ENCODE measurements around the gene GRK1. TPM values are rescaled to one million over a fixed set of nuclear protein-coding genes. Genes with fewer than 3 reads are reported as not detected.

The GRK1 gene
- total and polyA plus RNA-seq, 2 of the 13 experiments (the other 11 are each of a cell fraction or from before 2014, with no cell fraction given) = 0.07 to 0.12 TPM

- FAIRE-seq (no peak), DNase-seq (ENCODE audit: low spot score) (no peak), ATAC-seq (no peak)
- Histone ChIP-seq H4K20me1 (ENCODE audit: insufficient read depth, low read length) (no peaks in the 10 kb centered on the region), H3K9me3 (ENCODE audit: low read length) (no peaks in the 10 kb centered on the region), H3K4me1 (ENCODE audit: insufficient read depth, low read length) (no peaks in the 10 kb centered on the region), H2AFZ (ENCODE audit: low read length) (no peak overlapping the region), H3K9ac (ENCODE audit: insufficient read depth, low read depth, low read length) (no peak overlapping the region), H3K27me3 (ENCODE audit: control insufficient read depth in 1 of 2, insufficient read depth in 2 of 2, low read length in 2 of 2) (peaks cover 3 to 33% of the 10 kb centered on the region in 2 experiments), H3K27ac (ENCODE audit: extremely low read length, insufficient read depth, low read length) (no peak overlapping the region), H3K4me3 (replicated peaks in 1 of 3; ENCODE audit: insufficient read depth in 1 of 3, low read depth in 2 of 3, low read length in 3 of 3) (no peak overlapping the region), H3K36me3 (replicated peaks in 1 of 2; ENCODE audit: control insufficient read depth in 1 of 2, insufficient read depth in 2 of 2, low read length in 2 of 2) (no peaks in the 10 kb centered on the region), H3K79me2 (ENCODE audit: insufficient read depth, low read length) (no peaks in the 10 kb centered on the region), H3K4me2 (ENCODE audit: low read depth, low read length) (no peak overlapping the region)
- in situ Hi-C loops (cut with HindIII; ENCODE audit: extremely low pct_ligation_motif_present, low pct_unique_long_range_greater_than_20kb) = no loop called here
- TF ChIP-seq MAFK (conservative IDR thresholded peaks at IDR 0.05 in 1 of 2, IDR thresholded peaks at IDR 0.05 in 1 of 2; ENCODE audit: low read length in 2 of 2) = peak in 1 of 2 experiments; percentile 66; a peak in 3 of 4 replicates
- peak; percentile 28; the same call in 1 of the 2 replicates for TF ChIP-seq MAFF (IDR thresholded peaks at IDR 0.05; ENCODE audit: low read depth, low read length)
- TF ChIP-seq THRA (CRISPR knock-in tag; IDR thresholded peaks at IDR 0.05; ENCODE audit: borderline replicate concordance) = no peak
- no TSS peak for BruUV-seq (replicated peaks)
- CTCF ChIA-PET (ENCODE audit: low intra/inter-chr PET ratio, low total read pairs) = no interaction called here
- WGBS (ENCODE audit: low lambda C conversion rate) = 6% methylated on average over 9 of the region's 19 CpGs
- POLR2A ChIA-PET = no interaction called here
- intact Hi-C loops (cut with micrococcal nuclease; ENCODE audit: unreplicated experiment) = no loop called here
Measured at GRCh38 chr13:113785051-113786010, 118.3 kb downstream of the GRK1 start.

DNA sequence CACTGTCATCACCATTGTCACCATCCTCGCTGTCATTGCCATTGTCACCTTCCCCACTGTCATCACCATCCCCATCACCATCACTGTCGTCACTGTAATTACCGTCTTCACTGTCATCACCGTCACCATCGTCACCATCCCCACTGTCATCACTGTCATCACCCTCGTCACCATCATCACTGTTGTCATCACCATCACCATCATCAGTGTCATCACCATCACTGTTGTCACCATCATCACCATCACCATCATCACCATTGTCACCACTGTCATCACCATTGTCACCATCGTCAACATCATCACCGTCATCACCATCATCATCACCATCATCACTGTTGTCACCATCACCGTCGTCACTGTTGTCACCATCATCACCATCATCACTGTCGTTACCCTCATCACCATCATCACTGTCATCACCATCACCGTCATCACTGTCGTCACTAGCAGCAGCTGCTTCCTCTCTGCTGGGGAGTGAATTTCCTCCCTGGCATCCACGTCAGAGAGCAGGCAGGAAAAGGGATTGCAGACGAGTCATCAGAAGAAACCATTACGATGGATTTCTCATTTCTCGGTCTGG lies 119.3 kb downstream of the GRK1 start:
- Histone ChIP-seq H3K4me1 (ENCODE audit: insufficient read depth, low read length) (no peaks in the 10 kb centered on the region), H4K20me1 (ENCODE audit: insufficient read depth, low read length) (no peaks in the 10 kb centered on the region), H3K79me2 (ENCODE audit: insufficient read depth, low read length) (no peaks in the 10 kb centered on the region), H3K4me3 (replicated peaks in 1 of 3; ENCODE audit: insufficient read depth in 1 of 3, low read depth in 2 of 3, low read length in 3 of 3) (no peak overlapping the region), H2AFZ (ENCODE audit: low read length) (no peak overlapping the region), H3K27ac (ENCODE audit: extremely low read length, insufficient read depth, low read length) (no peak overlapping the region), H3K27me3 (ENCODE audit: control insufficient read depth in 1 of 2, insufficient read depth in 2 of 2, low read length in 2 of 2) (peaks cover 3 to 33% of the 10 kb centered on the region in 2 experiments), H3K36me3 (replicated peaks in 1 of 2; ENCODE audit: control insufficient read depth in 1 of 2, insufficient read depth in 2 of 2, low read length in 2 of 2) (no peaks in the 10 kb centered on the region), H3K9ac (ENCODE audit: insufficient read depth, low read depth, low read length) (no peak overlapping the region), H3K4me2 (ENCODE audit: low read depth, low read length) (no peak overlapping the region), H3K9me3 (ENCODE audit: low read length) (no peaks in the 10 kb centered on the region)
- no peak for DNase-seq (ENCODE audit: low spot score)
- no peak for ATAC-seq
- BruUV-seq (replicated peaks) = no TSS peak
- in situ Hi-C loops (cut with HindIII; ENCODE audit: extremely low pct_ligation_motif_present, low pct_unique_long_range_greater_than_20kb) = no loop called here
- ChIA-PET POLR2A (no interaction called here), CTCF (ENCODE audit: low intra/inter-chr PET ratio, low total read pairs) (no interaction called here)
- no peak for FAIRE-seq
- intact Hi-C loops (cut with micrococcal nuclease; ENCODE audit: unreplicated experiment) = no loop called here
- WGBS (ENCODE audit: low lambda C conversion rate) = 58% methylated on average over 17 of the region's 17 CpGs
- TF ChIP-seq IKZF1 (IDR thresholded peaks at IDR 0.05) (0 out of 2 replicates have a peak, but pooled peaks have one; percentile 57), KAT8 (CRISPR knock-in tag; IDR thresholded peaks at IDR 0.05) (no peak), ZNF782 (CRISPR knock-in tag; IDR thresholded peaks at IDR 0.05; ENCODE audit: borderline replicate concordance) (no peak), ZNF354B (CRISPR knock-in tag; IDR thresholded peaks at IDR 0.05) (no peak), ZNF207 (IDR thresholded peaks at IDR 0.05; ENCODE audit: borderline replicate concordance) (0 out of 2 replicates have a peak, but pooled peaks have one; percentile 81), CREB1 (IDR thresholded peaks at IDR 0.05) (peak; percentile 99), CREB1 (CRISPR knock-in tag; IDR thresholded peaks at IDR 0.05) (no peak), FOXP1 (IDR thresholded peaks at IDR 0.05) (peak; percentile 56; the same call in 1 of the 2 replicates), FOXP1 (CRISPR knock-in tag; IDR thresholded peaks at IDR 0.05) (no peak), SRSF4 (IDR thresholded peaks at IDR 0.05; ENCODE audit: low read depth, low read length, poor library complexity, severe bottlenecking) (no peak), SRY (CRISPR knock-in tag; IDR thresholded peaks at IDR 0.05) (no peak)
- TF ChIP-seq, protein P1, sequence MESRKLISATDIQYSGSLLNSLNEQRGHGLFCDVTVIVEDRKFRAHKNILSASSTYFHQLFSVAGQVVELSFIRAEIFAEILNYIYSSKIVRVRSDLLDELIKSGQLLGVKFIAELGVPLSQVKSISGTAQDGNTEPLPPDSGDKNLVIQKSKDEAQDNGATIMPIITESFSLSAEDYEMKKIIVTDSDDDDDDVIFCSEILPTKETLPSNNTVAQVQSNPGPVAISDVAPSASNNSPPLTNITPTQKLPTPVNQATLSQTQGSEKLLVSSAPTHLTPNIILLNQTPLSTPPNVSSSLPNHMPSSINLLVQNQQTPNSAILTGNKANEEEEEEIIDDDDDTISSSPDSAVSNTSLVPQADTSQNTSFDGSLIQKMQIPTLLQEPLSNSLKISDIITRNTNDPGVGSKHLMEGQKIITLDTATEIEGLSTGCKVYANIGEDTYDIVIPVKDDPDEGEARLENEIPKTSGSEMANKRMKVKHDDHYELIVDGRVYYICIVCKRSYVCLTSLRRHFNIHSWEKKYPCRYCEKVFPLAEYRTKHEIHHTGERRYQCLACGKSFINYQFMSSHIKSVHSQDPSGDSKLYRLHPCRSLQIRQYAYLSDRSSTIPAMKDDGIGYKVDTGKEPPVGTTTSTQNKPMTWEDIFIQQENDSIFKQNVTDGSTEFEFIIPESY (CRISPR knock-in tag; IDR thresholded peaks at IDR 0.05) = no peak

Data from HepG2 (cell line).